Activated naive CD4-positive, alpha-beta T cell treated with Interleukin-2 at 50 U/mL for 16 hours (primary cell): ENCODE results near the gene STIP1.
"Not testable (repeated sequence)": the region's sequence is repeated elsewhere in the genome, so short reads cannot be mapped to it uniquely, and the experiment has no call there.

Source experiments
- DNase-seq: peaks from one replicate; pipeline ENCODE4 v3.0.0-alpha.2; 2020

STIP1 gene

GRCh38 chr11:64240435-64241240 lies 54.7 kb downstream of the STIP1 start, which contains the start of gene FKBP2:
FKBP2 (plus strand) TSS chr11:64241095; CDS start chr11:64242388, 1,293 bp downstream.
- DNase-seq = peak; percentile 98

GRCh38 chr11:64241241-64241490 lies 55.2 kb downstream of the STIP1 start:
- peak; percentile 100 for DNase-seq

GRCh38 chr11:64241491-64242374 lies 55.8 kb downstream of the STIP1 start:
- peak; percentile 17 for DNase-seq

GRCh38 chr11:64243236-64243854 lies 57.4 kb downstream of the STIP1 start:
- DNase-seq = no peak

GRCh38 chr11:64244107-64244506 lies 58.1 kb downstream of the STIP1 start:
- DNase-seq = no peak

GRCh38 chr11:64244966-64245365 lies 59.0 kb downstream of the STIP1 start:
- no peak for DNase-seq

- DNase-seq = no peak
These were observed 59.4 kb downstream of the STIP1 start for GRCh38 chr11:64245401-64245796.

GRCh38 chr11:64245797-64246620 lies 60.0 kb downstream of the STIP1 start:
- peak; percentile 84 for DNase-seq

- not testable (repeated sequence) for DNase-seq
These were observed 60.6 kb downstream of the STIP1 start for GRCh38 chr11:64246621-64246870.

- DNase-seq = peak; percentile 86
These were observed 61.1 kb downstream of the STIP1 start, which contains the start of gene PPP1R14B for GRCh38 chr11:64246871-64247728. PPP1R14B (minus strand) TSS chr11:64246943; CDS start chr11:64246673, 270 bp downstream.

GRCh38 chr11:64247729-64248531 lies 62.0 kb downstream of the STIP1 start:
- DNase-seq = no peak

GRCh38 chr11:64248578-64248977 lies 62.6 kb downstream of the STIP1 start:
- no peak for DNase-seq

GRCh38 chr11:64249038-64249437 lies 63.1 kb downstream of the STIP1 start:
- DNase-seq = no peak

- no peak for DNase-seq
These were observed 63.8 kb downstream of the STIP1 start for GRCh38 chr11:64249563-64250414.

GRCh38 chr11:64250415-64251015 lies 64.5 kb downstream of the STIP1 start:
- DNase-seq = no peak

- peak; percentile 65 for DNase-seq
These were observed 65.2 kb downstream of the STIP1 start, which contains the start of gene PLCB3 for GRCh38 chr11:64251016-64251752. PLCB3 (plus strand) TSS chr11:64251530; CDS start chr11:64251650, 120 bp downstream.

- no peak for DNase-seq
These were observed 65.7 kb downstream of the STIP1 start for GRCh38 chr11:64251753-64252002.

- DNase-seq = peak; percentile 20
These were observed 66.3 kb downstream of the STIP1 start for GRCh38 chr11:64252003-64252872.
